Ascending aorta (tissue), 2 donors: ENCODE measurements around the gene TAS1R2. TPM values are rescaled to one million over a fixed set of nuclear protein-coding genes. Genes with fewer than 3 reads are reported as not detected.

ENCODE experiments used
- DNase-seq, 2 donors: peaks; one replicate each; pipeline ENCODE4 v3.0.0-alpha.2; 2019; ENCODE audit warnings: low spot score in 2 of 2
- H3K27ac ChIP-seq, 2 donors: fragments of 200-600 bp; sonication (generic); one replicate each; pipeline ENCODE4 v1.5.1; 2016 to 2017; ENCODE audit warnings: mild to moderate bottlenecking in 1 of 2
- H3K27me3 ChIP-seq: fragments of 200-600 bp; sonication (generic); one replicate; pipeline ENCODE4 v1.5.1; 2017
- H3K36me3 ChIP-seq, 2 donors: fragments of 200-600 bp; sonication (generic); one replicate each; pipeline ENCODE4 v1.5.1; 2016
- H3K4me1 ChIP-seq, 2 donors: fragments of 200-600 bp; sonication (generic); one replicate each; pipeline ENCODE4 v1.5.1; 2016 to 2017; ENCODE audit warnings: mild to moderate bottlenecking in 1 of 2
- H3K4me3 ChIP-seq, 2 donors: fragments of 200-600 bp; sonication (generic); one replicate each; pipeline ENCODE4 v1.5.1; 2016 to 2017; ENCODE audit warnings: mild to moderate bottlenecking in 1 of 2
- H3K9me3 ChIP-seq, 2 donors: fragments of 200-600 bp; sonication (generic); one replicate each; pipeline ENCODE4 v1.5.1; 2016
- intact Hi-C: fragments of 100-400 bp; cut with DNase I; formaldehyde crosslinking; loops from one replicate; pipeline ENCODE4 v1.15.1; 2023
- total RNA-seq: library from RNA; depleted of rRNA; stranded (reverse); fragments of >200 nt; gene quantifications from one replicate; pipeline ENCODE4 v1.1.0, GENCODE V29; 2016
- TF ChIP-seq, protein P1 (sequence below), 3 experiments: fragments of 200-600 bp in 2 of 3; fragments of 450-650 bp in 1 of 3; sonication (generic) in 2 of 3; IDR thresholded peaks; one replicate each; pipeline ENCODE4 v1.5.1; 2016 to 2019; ENCODE audit warnings: antibody characterized with exemption in 3 of 3, mild to moderate bottlenecking in 1 of 3, moderate library complexity in 1 of 3

The TAS1R2 gene
- total RNA-seq, 1 donor from 2014 or later, result not detected

DNA sequence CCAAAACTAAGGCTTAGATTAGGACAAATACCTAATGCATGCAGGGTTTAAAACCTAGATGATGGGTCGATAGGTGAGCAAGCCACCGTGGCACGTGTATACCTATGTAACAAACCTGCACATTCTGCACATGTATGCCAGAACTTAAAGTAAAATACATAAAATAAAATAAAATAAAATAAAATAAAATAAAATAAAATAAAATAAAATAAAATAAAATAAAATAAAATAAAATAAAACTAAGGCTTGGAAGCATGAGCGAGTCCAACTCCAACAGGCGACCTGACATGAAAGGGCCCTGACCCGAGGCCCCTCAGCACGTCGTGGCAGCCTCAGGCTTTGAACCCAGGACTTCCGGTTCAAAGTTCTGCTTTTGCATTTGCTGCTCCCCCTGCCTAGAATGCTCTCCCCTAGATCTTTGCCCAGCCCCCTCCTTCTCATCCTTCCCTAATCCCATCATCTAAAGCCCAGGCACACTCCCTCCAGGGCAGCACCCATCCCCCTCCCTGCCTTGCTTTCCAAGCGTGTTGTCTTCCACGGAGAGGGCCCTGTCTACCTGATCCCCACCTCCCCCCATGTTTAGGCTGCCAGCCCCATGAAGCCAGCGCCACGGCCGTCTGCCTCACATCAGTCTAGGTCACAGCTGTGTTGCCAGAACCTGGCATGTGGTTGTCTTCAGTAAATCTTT lies 64.3 kb downstream of the TAS1R2 start:
- TF ChIP-seq, protein P1, sequence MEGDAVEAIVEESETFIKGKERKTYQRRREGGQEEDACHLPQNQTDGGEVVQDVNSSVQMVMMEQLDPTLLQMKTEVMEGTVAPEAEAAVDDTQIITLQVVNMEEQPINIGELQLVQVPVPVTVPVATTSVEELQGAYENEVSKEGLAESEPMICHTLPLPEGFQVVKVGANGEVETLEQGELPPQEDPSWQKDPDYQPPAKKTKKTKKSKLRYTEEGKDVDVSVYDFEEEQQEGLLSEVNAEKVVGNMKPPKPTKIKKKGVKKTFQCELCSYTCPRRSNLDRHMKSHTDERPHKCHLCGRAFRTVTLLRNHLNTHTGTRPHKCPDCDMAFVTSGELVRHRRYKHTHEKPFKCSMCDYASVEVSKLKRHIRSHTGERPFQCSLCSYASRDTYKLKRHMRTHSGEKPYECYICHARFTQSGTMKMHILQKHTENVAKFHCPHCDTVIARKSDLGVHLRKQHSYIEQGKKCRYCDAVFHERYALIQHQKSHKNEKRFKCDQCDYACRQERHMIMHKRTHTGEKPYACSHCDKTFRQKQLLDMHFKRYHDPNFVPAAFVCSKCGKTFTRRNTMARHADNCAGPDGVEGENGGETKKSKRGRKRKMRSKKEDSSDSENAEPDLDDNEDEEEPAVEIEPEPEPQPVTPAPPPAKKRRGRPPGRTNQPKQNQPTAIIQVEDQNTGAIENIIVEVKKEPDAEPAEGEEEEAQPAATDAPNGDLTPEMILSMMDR (IDR thresholded peaks at IDR 0.05), result no peak
- intact Hi-C loops, result no loop called here
- no peaks in the 10 kb centered on the region for H3K4me1 ChIP-seq
- H3K27ac ChIP-seq, result no peak overlapping the region
- H3K36me3 ChIP-seq, result no peaks in the 10 kb centered on the region
- DNase-seq, result no peak
- H3K4me3 ChIP-seq, result no peak overlapping the region
- H3K27me3 ChIP-seq, result no peaks in the 10 kb centered on the region
- no peaks in the 10 kb centered on the region for H3K9me3 ChIP-seq

DNA sequence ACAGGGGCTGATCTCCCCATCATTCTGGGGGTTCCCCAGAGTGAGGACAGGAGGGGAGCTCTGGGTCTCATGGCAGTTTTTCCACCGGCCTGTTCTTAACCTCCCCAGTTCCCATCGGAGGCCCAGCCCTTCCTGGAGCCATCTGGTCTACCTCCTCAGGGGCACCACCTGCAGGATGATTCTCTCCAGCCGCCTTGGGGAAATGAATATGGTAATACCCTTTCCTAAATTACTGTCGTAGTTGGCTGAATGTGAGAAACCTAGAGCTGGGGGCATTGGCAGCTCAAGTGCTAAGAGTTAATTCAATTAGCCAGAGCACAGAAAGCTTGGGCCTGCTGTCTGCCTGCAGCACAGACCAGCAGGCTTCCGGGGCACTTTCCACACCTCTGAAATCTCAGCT lies 64.9 kb downstream of the TAS1R2 start:
- H3K9me3 ChIP-seq, result no peaks in the 10 kb centered on the region
- H3K36me3 ChIP-seq, result no peaks in the 10 kb centered on the region
- H3K4me1 ChIP-seq, result no peaks in the 10 kb centered on the region
- no peak overlapping the region for H3K4me3 ChIP-seq
- no peak overlapping the region for H3K27ac ChIP-seq
- DNase-seq, result no peak
- H3K27me3 ChIP-seq, result no peaks in the 10 kb centered on the region
- intact Hi-C loops, result no loop called here
- TF ChIP-seq, protein P1 (IDR thresholded peaks at IDR 0.05), result no peak

DNA sequence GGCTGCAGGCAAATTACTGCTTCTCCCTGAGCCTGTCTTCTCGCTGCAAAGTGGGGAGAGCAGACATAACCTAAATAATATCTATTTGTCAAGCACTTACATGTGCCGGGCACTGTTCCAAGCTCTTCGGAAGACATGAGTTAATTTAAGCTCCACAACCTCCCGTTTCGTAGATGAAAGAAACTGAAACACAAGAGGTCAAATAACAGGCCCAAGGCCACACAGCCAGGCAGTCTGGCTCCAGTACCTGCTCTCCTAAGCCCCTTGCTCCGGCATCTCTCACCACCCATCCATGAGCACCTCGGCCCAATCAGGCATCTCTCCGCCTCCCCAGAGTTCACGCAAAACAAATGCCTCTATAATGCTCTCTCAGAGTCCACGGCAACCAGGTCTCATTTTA lies 65.4 kb downstream of the TAS1R2 start:
- Histone ChIP-seq H3K9me3 (no peaks in the 10 kb centered on the region), H3K36me3 (no peaks in the 10 kb centered on the region), H3K27ac (no peak overlapping the region), H3K27me3 (no peaks in the 10 kb centered on the region), H3K4me3 (no peak overlapping the region), H3K4me1 (no peaks in the 10 kb centered on the region)
- intact Hi-C loops, result no loop called here
- DNase-seq, result no peak
- TF ChIP-seq, protein P1 (IDR thresholded peaks at IDR 0.05), result no peak

DNA sequence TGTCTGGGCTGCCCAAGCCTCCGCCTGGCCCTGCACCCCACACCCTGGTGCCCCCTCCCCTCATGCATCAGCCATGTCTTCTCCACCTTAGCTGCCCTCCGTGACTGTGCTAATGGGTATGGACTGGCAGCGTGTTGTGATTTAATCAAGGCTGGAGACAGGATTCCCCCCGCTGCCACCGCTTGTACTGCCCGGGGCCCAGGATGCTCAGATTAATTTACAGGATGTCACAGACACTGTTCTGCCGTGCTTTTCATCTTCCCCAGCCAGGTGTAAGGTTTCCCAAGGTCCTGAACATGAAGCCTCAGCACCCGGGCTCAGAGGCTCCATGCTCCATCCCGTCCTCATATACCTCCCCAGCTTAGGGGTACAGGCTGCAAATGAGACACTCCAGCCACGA lies 66.3 kb downstream of the TAS1R2 start:
- no peaks in the 10 kb centered on the region for H3K27me3 ChIP-seq
- no peaks in the 10 kb centered on the region for H3K4me1 ChIP-seq
- no peak overlapping the region for H3K27ac ChIP-seq
- no peak for DNase-seq
- TF ChIP-seq, protein P1 (IDR thresholded peaks at IDR 0.05), result no peak
- intact Hi-C loops, result no loop called here
- no peaks in the 10 kb centered on the region for H3K36me3 ChIP-seq
- no peaks in the 10 kb centered on the region for H3K9me3 ChIP-seq
- no peak overlapping the region for H3K4me3 ChIP-seq

DNA sequence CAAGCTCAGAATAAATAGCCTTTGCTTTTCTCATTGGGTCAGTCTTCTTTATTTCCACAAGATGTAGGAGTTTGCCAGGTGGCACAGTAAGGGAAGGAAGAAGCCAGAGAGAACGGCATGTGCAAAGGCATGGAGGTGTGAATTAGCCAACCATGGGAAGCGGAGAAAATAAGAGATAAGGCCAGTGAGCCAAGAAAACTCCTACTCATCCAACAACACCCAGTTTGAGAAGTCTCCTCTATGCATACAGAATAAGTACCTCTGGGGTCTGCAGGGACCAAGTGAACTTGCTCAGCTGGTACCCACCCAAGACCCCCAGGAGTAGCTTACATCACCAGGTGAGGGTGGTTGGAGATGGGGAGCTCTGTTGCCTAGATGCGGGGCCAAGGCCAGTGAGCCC lies 66.7 kb downstream of the TAS1R2 start:
- DNase-seq, result no peak
- Histone ChIP-seq H3K4me1 (no peaks in the 10 kb centered on the region), H3K4me3 (no peak overlapping the region), H3K9me3 (no peaks in the 10 kb centered on the region), H3K27me3 (no peaks in the 10 kb centered on the region), H3K36me3 (no peaks in the 10 kb centered on the region), H3K27ac (no peak overlapping the region)
- TF ChIP-seq, protein P1 (IDR thresholded peaks at IDR 0.05), result no peak
- intact Hi-C loops, result no loop called here

Other genes starting within 250 kb of the TAS1R2 start
- gene PAX7, start 228.8 kb downstream of the TAS1R2 start, total RNA-seq, result not detected
- gene ALDH4A1, start 42.9 kb upstream of the TAS1R2 start, total RNA-seq, result 16.6 TPM
- 131 TPM for gene IFFO2, start 97.0 kb upstream of the TAS1R2 start, total RNA-seq